Activated naive CD4-positive, alpha-beta T cell treated with anti-CD3 and anti-CD28 coated beads, Interleukin-2, amount 50 U/mL, for 16 hours (primary cell): ENCODE measurements around the gene PPP1R7.

Experiments
- DNase-seq: peaks from one replicate; pipeline ENCODE4 v3.0.0-alpha.2; 2020

PPP1R7 gene

GRCh38 chr2:241198381-241199279 is 48.4 kb downstream of the PPP1R7 start:
- DNase-seq: no peak

- no peak for DNase-seq
Measured at GRCh38 chr2:241199286-241199685, 49.0 kb downstream of the PPP1R7 start.

GRCh38 chr2:241199897-241200821 is 49.9 kb downstream of the PPP1R7 start:
- DNase-seq: no peak

GRCh38 chr2:241200822-241201395 is 50.6 kb downstream of the PPP1R7 start:
- no peak for DNase-seq

GRCh38 chr2:241201445-241202267 is 51.4 kb downstream of the PPP1R7 start:
- no peak for DNase-seq

GRCh38 chr2:241202268-241202585 is 52.0 kb downstream of the PPP1R7 start:
- DNase-seq: no peak

GRCh38 chr2:241202681-241203080 is 52.4 kb downstream of the PPP1R7 start:
- DNase-seq: no peak

GRCh38 chr2:241203218-241204009 is 53.1 kb downstream of the PPP1R7 start:
- DNase-seq: no peak

GRCh38 chr2:241204010-241204384 is 53.7 kb downstream of the PPP1R7 start:
- DNase-seq: no peak

GRCh38 chr2:241204490-241204889 is 54.2 kb downstream of the PPP1R7 start:
- no peak for DNase-seq

- DNase-seq: no peak
Measured at GRCh38 chr2:241205086-241205485, 54.8 kb downstream of the PPP1R7 start.

GRCh38 chr2:241207151-241207550 is 56.9 kb downstream of the PPP1R7 start:
- DNase-seq: no peak

GRCh38 chr2:241207641-241208040 is 57.4 kb downstream of the PPP1R7 start:
- no peak for DNase-seq

GRCh38 chr2:241208058-241208457 is 57.8 kb downstream of the PPP1R7 start:
- no peak for DNase-seq

GRCh38 chr2:241209271-241209670 is 59.0 kb downstream of the PPP1R7 start:
- DNase-seq: no peak

- no peak for DNase-seq
Measured at GRCh38 chr2:241211276-241211675, 61.0 kb downstream of the PPP1R7 start.

- DNase-seq: no peak
Measured at GRCh38 chr2:241213041-241213440, 62.8 kb downstream of the PPP1R7 start.

GRCh38 chr2:241213567-241213966 is 63.3 kb downstream of the PPP1R7 start:
- no peak for DNase-seq

GRCh38 chr2:241214209-241214608 is 63.9 kb downstream of the PPP1R7 start:
- DNase-seq: no peak

- DNase-seq: no peak
Measured at GRCh38 chr2:241214766-241215165, 64.5 kb downstream of the PPP1R7 start.

- DNase-seq: no peak
Measured at GRCh38 chr2:241215421-241215820, 65.2 kb downstream of the PPP1R7 start.
